GM23338 (cell line): ENCODE measurements around the gene JAKMIP1. TPM values are rescaled to one million over a fixed set of nuclear protein-coding genes. Genes with fewer than 3 reads are reported as not detected.

Experiments used
- ATAC-seq: fragments of 200-7000 bp; cut with Tn5 transposase; 3 replicates; pipeline ENCODE4 v1.9.1; 2020
- DNase-seq: peaks from one replicate; pipeline ENCODE4 v3.0.0-alpha.2; 2015; ENCODE audit warnings: low spot score
- H2AFZ ChIP-seq: fragments of 200-600 bp; sonication (generic); 2 replicates; pipeline ENCODE4 v1.8.0; 2016; ENCODE audit warnings: antibody characterized with exemption, mild to moderate bottlenecking, moderate library complexity
- H3F3A ChIP-seq: fragments of 200-600 bp; sonication (generic); replicated peaks from 2 replicates; pipeline ENCODE4 v1.8.0; 2017; ENCODE audit warnings: antibody characterized with exemption, mixed run types, low read depth
- H3K27ac ChIP-seq: fragments of 200-600 bp; sonication (generic); 2 replicates; pipeline ENCODE4 v1.6.1; 2016; ENCODE audit warnings: low read depth
- H3K27me3 ChIP-seq: fragments of 200-600 bp; sonication (generic); 2 replicates; pipeline ENCODE4 v1.8.0; 2016; ENCODE audit warnings: mild to moderate bottlenecking, mixed run types, moderate library complexity; ENCODE audit not compliant: insufficient read depth
- H3K36me3 ChIP-seq: fragments of 200-600 bp; sonication (generic); 2 replicates; pipeline ENCODE4 v1.8.0; 2016; ENCODE audit warnings: mild to moderate bottlenecking; ENCODE audit not compliant: insufficient read depth
- H3K4me1 ChIP-seq: fragments of 200-600 bp; sonication (generic); 2 replicates; pipeline ENCODE4 v1.8.0; 2016; ENCODE audit warnings: mild to moderate bottlenecking, moderate library complexity; ENCODE audit not compliant: insufficient read depth
- H3K4me2 ChIP-seq: fragments of 200-600 bp; sonication (generic); 2 replicates; pipeline ENCODE4 v1.7.1; 2017; ENCODE audit warnings: mixed run types
- H3K4me3 ChIP-seq: fragments of 200-600 bp; sonication (generic); 2 replicates; pipeline ENCODE4 v1.6.1; 2016; ENCODE audit warnings: mixed run types
- H3K79me2 ChIP-seq: fragments of 200-600 bp; sonication (generic); replicated peaks from 2 replicates; pipeline ENCODE4 v1.8.0; 2017; ENCODE audit warnings: mild to moderate bottlenecking; ENCODE audit not compliant: insufficient read depth
- H3K9me2 ChIP-seq: fragments of 200-600 bp; sonication (generic); 2 replicates; pipeline ENCODE4 v1.8.0; 2017; ENCODE audit not compliant: insufficient read depth
- H4K20me1 ChIP-seq: fragments of 200-600 bp; sonication (generic); replicated peaks from 2 replicates; pipeline ENCODE4 v1.8.0; 2017; ENCODE audit warnings: mild to moderate bottlenecking; ENCODE audit not compliant: insufficient read depth
- H3K27ac Mint-ChIP-seq: 2 replicates; pipeline ENCODE4 v1.8.0; 2020; ENCODE audit warnings: inconsistent platforms, mild to moderate bottlenecking, moderate library complexity, mixed read lengths
- H3K27me3 Mint-ChIP-seq: 3 replicates; pipeline ENCODE4 v1.8.0; 2022; ENCODE audit warnings: low read depth, mild to moderate bottlenecking, moderate library complexity, mixed read lengths, inconsistent platforms; ENCODE audit not compliant: insufficient read depth, poor library complexity
- H3K36me3 Mint-ChIP-seq: 3 replicates; pipeline ENCODE4 v1.8.0; 2021; ENCODE audit warnings: low read depth, mild to moderate bottlenecking, inconsistent platforms, moderate library complexity, mixed read lengths
- H3K4me1 Mint-ChIP-seq: 3 replicates; pipeline ENCODE4 v1.8.0; 2020; ENCODE audit warnings: mild to moderate bottlenecking, inconsistent platforms, mixed read lengths
- H3K4me3 Mint-ChIP-seq: 3 replicates; pipeline ENCODE4 v1.8.0; 2021; ENCODE audit warnings: moderate library complexity, mild to moderate bottlenecking, inconsistent platforms, mixed read lengths
- H3K9me3 Mint-ChIP-seq: 3 replicates; pipeline ENCODE4 v1.8.0; 2020; ENCODE audit warnings: moderate library complexity, mild to moderate bottlenecking, inconsistent platforms, mixed read lengths
- CREB1 ChIP-seq: fragments of 250-450 bp; sonication (Bioruptor Pico); IDR thresholded peaks from 2 replicates; pipeline ENCODE4 v1.5.0; 2020; ENCODE audit warnings: low read depth, mild to moderate bottlenecking, moderate library complexity
- EZH2 ChIP-seq: fragments of 200-600 bp; sonication (generic); IDR thresholded peaks from one replicate; pipeline ENCODE4 v1.8.0; 2017; ENCODE audit warnings: antibody characterized with exemption, mild to moderate bottlenecking, low read depth; ENCODE audit not compliant: unreplicated experiment
- EZH2phosphoT487 ChIP-seq: fragments of 200-600 bp; sonication (generic); IDR thresholded peaks from one replicate; pipeline ENCODE4 v1.8.1; 2018; ENCODE audit warnings: antibody characterized with exemption; ENCODE audit not compliant: unreplicated experiment
- JUNB ChIP-seq: IDR thresholded peaks from one replicate; pipeline ENCODE4 v1.6.1; 2016; ENCODE audit warnings: antibody characterized with exemption; ENCODE audit not compliant: unreplicated experiment
- NANOG ChIP-seq: IDR thresholded peaks from 2 replicates; pipeline ENCODE4 v1.6.1; 2016; ENCODE audit warnings: antibody characterized with exemption, borderline replicate concordance
- POLR2AphosphoS5 ChIP-seq: IDR thresholded peaks from 2 replicates; pipeline ENCODE4 v1.6.1; 2016; ENCODE audit warnings: antibody characterized with exemption, low read depth
- STAT1 ChIP-seq: IDR thresholded peaks from one replicate; pipeline ENCODE4 v1.6.1; 2016; ENCODE audit warnings: antibody characterized with exemption; ENCODE audit not compliant: unreplicated experiment
- ZNF114 ChIP-seq: fragments of 250-450 bp; sonication (Bioruptor Pico); IDR thresholded peaks from 2 replicates; pipeline ENCODE4 v1.5.0; 2020; ENCODE audit warnings: mild to moderate bottlenecking, moderate library complexity
- ZNF331 ChIP-seq: fragments of 250-450 bp; sonication (Bioruptor Pico); IDR thresholded peaks from 2 replicates; pipeline ENCODE4 v1.5.0; 2020; ENCODE audit warnings: low read depth, mild to moderate bottlenecking, moderate library complexity
- polyA plus RNA-seq: library from polyadenylated mRNA; unstranded; fragments of >200 nt; fragmentation: Nextera tagmentation; extraction: Ambion mirVana; gene quantifications from 2 replicates; pipeline ENCODE4 v1.2.1, GENCODE V29; 2016
- total RNA-seq: library from RNA; depleted of rRNA; stranded (reverse); fragments of >200 nt; shearing (Covaris generic); gene quantifications from 2 replicates; pipeline ENCODE4 v1.2.3, GENCODE V29; 2014
- TF ChIP-seq, protein P1 (sequence below): IDR thresholded peaks from one replicate; pipeline ENCODE4 v1.6.1; 2018; ENCODE audit warnings: antibody characterized with exemption; ENCODE audit not compliant: unreplicated experiment
- TF ChIP-seq, protein P2 (sequence below): IDR thresholded peaks from 2 replicates; pipeline ENCODE4 v1.6.1; 2016; ENCODE audit warnings: antibody characterized with exemption
- TF ChIP-seq, protein P3 (sequence below): fragments of 250-450 bp; sonication (Bioruptor Pico); IDR thresholded peaks from 2 replicates; pipeline ENCODE4 v1.5.0; 2020; ENCODE audit warnings: mild to moderate bottlenecking, moderate library complexity

JAKMIP1 gene
- total and polyA plus RNA-seq, 2 experiments from 2014 or later = 4.6 to 5.1 TPM

DNA sequence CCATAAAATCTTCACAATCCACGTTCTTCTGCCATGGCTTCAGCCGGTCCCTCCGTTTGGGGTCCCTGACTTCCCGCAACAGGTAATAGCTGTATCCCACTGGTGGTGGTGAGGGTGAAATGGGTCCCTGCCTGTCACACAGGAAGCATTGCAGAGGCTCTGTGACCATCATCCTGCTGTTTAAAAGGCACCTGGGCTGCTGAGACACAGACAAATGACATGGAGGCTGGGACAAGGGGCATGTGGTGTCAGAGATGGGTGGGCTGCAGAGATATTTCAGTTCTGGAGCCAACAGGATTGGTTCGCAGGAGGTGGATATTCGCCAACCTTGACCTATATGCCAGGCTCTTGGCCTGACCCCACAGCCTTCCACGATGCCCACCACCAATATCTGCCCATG, 82.1 kb downstream of the JAKMIP1 start (continued):
- TF ChIP-seq EZH2 (no peak), POLR2AphosphoS5 (no peak), JUNB (no peak), NANOG (no peak), ZNF114 (CRISPR knock-in tag) (no peak), EZH2phosphoT487 (no peak), ZNF331 (CRISPR knock-in tag) (no peak)
- TF ChIP-seq, protein P1, sequence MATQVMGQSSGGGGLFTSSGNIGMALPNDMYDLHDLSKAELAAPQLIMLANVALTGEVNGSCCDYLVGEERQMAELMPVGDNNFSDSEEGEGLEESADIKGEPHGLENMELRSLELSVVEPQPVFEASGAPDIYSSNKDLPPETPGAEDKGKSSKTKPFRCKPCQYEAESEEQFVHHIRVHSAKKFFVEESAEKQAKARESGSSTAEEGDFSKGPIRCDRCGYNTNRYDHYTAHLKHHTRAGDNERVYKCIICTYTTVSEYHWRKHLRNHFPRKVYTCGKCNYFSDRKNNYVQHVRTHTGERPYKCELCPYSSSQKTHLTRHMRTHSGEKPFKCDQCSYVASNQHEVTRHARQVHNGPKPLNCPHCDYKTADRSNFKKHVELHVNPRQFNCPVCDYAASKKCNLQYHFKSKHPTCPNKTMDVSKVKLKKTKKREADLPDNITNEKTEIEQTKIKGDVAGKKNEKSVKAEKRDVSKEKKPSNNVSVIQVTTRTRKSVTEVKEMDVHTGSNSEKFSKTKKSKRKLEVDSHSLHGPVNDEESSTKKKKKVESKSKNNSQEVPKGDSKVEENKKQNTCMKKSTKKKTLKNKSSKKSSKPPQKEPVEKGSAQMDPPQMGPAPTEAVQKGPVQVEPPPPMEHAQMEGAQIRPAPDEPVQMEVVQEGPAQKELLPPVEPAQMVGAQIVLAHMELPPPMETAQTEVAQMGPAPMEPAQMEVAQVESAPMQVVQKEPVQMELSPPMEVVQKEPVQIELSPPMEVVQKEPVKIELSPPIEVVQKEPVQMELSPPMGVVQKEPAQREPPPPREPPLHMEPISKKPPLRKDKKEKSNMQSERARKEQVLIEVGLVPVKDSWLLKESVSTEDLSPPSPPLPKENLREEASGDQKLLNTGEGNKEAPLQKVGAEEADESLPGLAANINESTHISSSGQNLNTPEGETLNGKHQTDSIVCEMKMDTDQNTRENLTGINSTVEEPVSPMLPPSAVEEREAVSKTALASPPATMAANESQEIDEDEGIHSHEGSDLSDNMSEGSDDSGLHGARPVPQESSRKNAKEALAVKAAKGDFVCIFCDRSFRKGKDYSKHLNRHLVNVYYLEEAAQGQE = no peak

DNA sequence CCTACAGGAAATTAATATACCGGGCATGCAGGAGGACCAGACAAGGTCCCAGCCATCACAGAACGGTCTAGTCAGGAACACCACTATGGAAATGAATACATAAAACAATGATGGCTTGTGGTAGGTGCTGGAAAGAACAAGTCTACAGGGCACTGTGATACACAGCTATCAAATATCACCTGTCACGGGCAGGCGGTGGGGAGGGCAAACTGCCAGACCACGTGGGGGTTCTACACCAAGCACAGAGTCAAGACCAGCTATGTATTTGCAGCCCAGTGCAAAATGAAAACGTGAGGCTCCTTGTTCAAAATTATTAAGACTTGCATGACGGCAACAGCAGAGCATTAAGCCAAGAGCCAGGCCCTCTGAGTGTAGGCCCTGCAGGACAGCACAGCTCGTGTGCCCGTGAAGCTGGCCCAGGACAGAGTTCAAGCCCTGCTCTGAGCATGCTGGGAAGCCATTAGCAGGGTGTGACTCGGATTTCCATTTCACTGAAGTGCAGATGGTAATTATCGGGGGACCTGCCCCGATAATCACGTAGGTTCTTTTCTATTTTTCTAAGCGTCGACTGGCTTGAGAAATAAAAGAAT, 83.6 kb downstream of the JAKMIP1 start:
- Histone ChIP-seq H3K4me2 (peak overlapping the region; percentile 49), H3K36me3 (no peaks in the 10 kb centered on the region), H3K27me3 (no peaks in the 10 kb centered on the region; the same call in 1 of the 2 replicates), H3K4me1 (peaks cover 19% of the 10 kb centered on the region), H3F3A (no peaks in the 10 kb centered on the region), H3K9me2 (no peaks in the 10 kb centered on the region), H4K20me1 (no peaks in the 10 kb centered on the region), H3K27ac (no peak overlapping the region), H3K79me2 (no peaks in the 10 kb centered on the region), H3K4me3 (no peak overlapping the region), H2AFZ (no peak overlapping the region)
- H3K27me3 Mint-ChIP-seq = peaks cover 9% of the 10 kb centered on the region
- H3K4me3 Mint-ChIP-seq = peak overlapping the region; percentile 47
- DNase-seq (no peak), ATAC-seq (peak; percentile 80)
- peaks cover 37% of the 10 kb centered on the region for H3K4me1 Mint-ChIP-seq
- H3K9me3 Mint-ChIP-seq = no peaks in the 10 kb centered on the region
- no peak overlapping the region for H3K27ac Mint-ChIP-seq
- H3K36me3 Mint-ChIP-seq = no peaks in the 10 kb centered on the region
- no peak for TF ChIP-seq EZH2phosphoT487
- TF ChIP-seq, protein P2, sequence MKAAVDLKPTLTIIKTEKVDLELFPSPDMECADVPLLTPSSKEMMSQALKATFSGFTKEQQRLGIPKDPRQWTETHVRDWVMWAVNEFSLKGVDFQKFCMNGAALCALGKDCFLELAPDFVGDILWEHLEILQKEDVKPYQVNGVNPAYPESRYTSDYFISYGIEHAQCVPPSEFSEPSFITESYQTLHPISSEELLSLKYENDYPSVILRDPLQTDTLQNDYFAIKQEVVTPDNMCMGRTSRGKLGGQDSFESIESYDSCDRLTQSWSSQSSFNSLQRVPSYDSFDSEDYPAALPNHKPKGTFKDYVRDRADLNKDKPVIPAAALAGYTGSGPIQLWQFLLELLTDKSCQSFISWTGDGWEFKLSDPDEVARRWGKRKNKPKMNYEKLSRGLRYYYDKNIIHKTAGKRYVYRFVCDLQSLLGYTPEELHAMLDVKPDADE = no peak
- no peak for TF ChIP-seq ZNF331 (CRISPR knock-in tag)
- TF ChIP-seq CREB1 = no peak
- TF ChIP-seq EZH2 = no peak
- TF ChIP-seq NANOG = no peak
- no peak for TF ChIP-seq JUNB
- TF ChIP-seq POLR2AphosphoS5 = no peak
- TF ChIP-seq, protein P3, sequence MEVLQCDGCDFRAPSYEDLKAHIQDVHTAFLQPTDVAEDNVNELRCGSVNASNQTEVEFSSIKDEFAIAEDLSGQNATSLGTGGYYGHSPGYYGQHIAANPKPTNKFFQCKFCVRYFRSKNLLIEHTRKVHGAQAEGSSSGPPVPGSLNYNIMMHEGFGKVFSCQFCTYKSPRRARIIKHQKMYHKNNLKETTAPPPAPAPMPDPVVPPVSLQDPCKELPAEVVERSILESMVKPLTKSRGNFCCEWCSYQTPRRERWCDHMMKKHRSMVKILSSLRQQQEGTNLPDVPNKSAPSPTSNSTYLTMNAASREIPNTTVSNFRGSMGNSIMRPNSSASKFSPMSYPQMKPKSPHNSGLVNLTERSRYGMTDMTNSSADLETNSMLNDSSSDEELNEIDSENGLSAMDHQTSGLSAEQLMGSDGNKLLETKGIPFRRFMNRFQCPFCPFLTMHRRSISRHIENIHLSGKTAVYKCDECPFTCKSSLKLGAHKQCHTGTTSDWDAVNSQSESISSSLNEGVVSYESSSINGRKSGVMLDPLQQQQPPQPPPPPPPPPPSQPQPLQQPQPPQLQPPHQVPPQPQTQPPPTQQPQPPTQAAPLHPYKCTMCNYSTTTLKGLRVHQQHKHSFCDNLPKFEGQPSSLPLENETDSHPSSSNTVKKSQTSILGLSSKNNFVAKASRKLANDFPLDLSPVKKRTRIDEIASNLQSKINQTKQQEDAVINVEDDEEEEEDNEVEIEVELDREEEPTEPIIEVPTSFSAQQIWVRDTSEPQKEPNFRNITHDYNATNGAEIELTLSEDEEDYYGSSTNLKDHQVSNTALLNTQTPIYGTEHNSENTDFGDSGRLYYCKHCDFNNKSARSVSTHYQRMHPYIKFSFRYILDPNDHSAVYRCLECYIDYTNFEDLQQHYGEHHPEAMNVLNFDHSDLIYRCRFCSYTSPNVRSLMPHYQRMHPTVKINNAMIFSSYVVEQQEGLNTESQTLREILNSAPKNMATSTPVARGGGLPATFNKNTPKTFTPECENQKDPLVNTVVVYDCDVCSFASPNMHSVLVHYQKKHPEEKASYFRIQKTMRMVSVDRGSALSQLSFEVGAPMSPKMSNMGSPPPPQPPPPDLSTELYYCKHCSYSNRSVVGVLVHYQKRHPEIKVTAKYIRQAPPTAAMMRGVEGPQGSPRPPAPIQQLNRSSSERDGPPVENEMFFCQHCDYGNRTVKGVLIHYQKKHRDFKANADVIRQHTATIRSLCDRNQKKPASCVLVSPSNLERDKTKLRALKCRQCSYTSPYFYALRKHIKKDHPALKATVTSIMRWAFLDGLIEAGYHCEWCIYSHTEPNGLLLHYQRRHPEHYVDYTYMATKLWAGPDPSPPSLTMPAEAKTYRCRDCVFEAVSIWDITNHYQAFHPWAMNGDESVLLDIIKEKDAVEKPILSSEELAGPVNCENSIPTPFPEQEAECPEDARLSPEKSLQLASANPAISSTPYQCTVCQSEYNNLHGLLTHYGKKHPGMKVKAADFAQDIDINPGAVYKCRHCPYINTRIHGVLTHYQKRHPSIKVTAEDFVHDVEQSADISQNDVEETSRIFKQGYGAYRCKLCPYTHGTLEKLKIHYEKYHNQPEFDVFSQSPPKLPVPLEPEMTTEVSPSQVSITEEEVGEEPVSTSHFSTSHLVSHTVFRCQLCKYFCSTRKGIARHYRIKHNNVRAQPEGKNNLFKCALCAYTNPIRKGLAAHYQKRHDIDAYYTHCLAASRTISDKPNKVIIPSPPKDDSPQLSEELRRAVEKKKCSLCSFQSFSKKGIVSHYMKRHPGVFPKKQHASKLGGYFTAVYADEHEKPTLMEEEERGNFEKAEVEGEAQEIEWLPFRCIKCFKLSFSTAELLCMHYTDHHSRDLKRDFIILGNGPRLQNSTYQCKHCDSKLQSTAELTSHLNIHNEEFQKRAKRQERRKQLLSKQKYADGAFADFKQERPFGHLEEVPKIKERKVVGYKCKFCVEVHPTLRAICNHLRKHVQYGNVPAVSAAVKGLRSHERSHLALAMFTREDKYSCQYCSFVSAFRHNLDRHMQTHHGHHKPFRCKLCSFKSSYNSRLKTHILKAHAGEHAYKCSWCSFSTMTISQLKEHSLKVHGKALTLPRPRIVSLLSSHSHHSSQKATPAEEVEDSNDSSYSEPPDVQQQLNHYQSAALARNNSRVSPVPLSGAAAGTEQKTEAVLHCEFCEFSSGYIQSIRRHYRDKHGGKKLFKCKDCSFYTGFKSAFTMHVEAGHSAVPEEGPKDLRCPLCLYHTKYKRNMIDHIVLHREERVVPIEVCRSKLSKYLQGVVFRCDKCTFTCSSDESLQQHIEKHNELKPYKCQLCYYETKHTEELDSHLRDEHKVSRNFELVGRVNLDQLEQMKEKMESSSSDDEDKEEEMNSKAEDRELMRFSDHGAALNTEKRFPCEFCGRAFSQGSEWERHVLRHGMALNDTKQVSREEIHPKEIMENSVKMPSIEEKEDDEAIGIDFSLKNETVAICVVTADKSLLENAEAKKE (CRISPR knock-in tag) = no peak
- TF ChIP-seq ZNF114 (CRISPR knock-in tag) = no peak
- TF ChIP-seq STAT1 = no peak
